VCaP (cell line): ENCODE data around the gene PTPRJ.
"Not testable (repeated sequence)": the region's sequence is repeated elsewhere in the genome, so short reads cannot be mapped to it uniquely, and the experiment has no call there.

Source experiments
- H3K27ac ChIP-seq: fragments of 450-650 bp; 2 replicates; pipeline ENCODE4 v1.5.1; 2017
- CTCF ChIP-seq: fragments of 450-650 bp; conservative IDR thresholded peaks from 2 replicates; pipeline ENCODE4 v1.5.1; 2017; ENCODE audit warnings: mild to moderate bottlenecking, moderate library complexity

Gene PTPRJ

GRCh38 chr11:48134221-48134922, 154.0 kb downstream of the PTPRJ start:
- H3K27ac ChIP-seq = no peak overlapping the region
- no peak for TF ChIP-seq CTCF

GRCh38 chr11:48138222-48138621, 157.9 kb downstream of the PTPRJ start:
- no peak for TF ChIP-seq CTCF
- no peak overlapping the region for H3K27ac ChIP-seq

- H3K27ac ChIP-seq = not testable (repeated sequence)
These were observed 159.5 kb downstream of the PTPRJ start for GRCh38 chr11:48139896-48140295.

GRCh38 chr11:48141475-48142122, 161.2 kb downstream of the PTPRJ start:
- TF ChIP-seq CTCF = no peak
- H3K27ac ChIP-seq = no peak overlapping the region

- no peak for TF ChIP-seq CTCF
- no peak overlapping the region for H3K27ac ChIP-seq
These were observed 162.5 kb downstream of the PTPRJ start for GRCh38 chr11:48142889-48143288.

- no peak overlapping the region for H3K27ac ChIP-seq
- no peak for TF ChIP-seq CTCF
These were observed 168.4 kb downstream of the PTPRJ start for GRCh38 chr11:48148749-48149148.

- no peak for TF ChIP-seq CTCF
- no peak overlapping the region for H3K27ac ChIP-seq
These were observed 169.9 kb downstream of the PTPRJ start for GRCh38 chr11:48150213-48150612.

GRCh38 chr11:48154151-48154550, 173.8 kb downstream of the PTPRJ start:
- TF ChIP-seq CTCF = no peak

More at GRCh38 chr11:48154151-48154550, 173.8 kb downstream of the PTPRJ start:
- no peak overlapping the region for H3K27ac ChIP-seq
